Esophagus squamous epithelium (tissue), 4 donors: ENCODE measurements around the gene NME5.

Experiments used
- CTCF ChIP-seq, 6 experiments: fragments of 450-650 bp in 4 of 6; fragments of 200-600 bp in 2 of 6; sonication (generic) in 2 of 6; IDR thresholded peaks; one replicate each; pipeline ENCODE4 v1.5.1; 2016 to 2019; ENCODE audit warnings: antibody characterized with exemption in 6 of 6, mild to moderate bottlenecking in 4 of 6, moderate library complexity in 4 of 6
- POLR2A ChIP-seq, 4 donors: fragments of 450-650 bp; IDR thresholded peaks; one replicate each; pipeline ENCODE4 v1.6.1; 2017; ENCODE audit warnings: antibody characterized with exemption in 4 of 4, mild to moderate bottlenecking in 4 of 4, moderate library complexity in 3 of 4

GRCh38 chr5:138180841-138181240 lies 41.6 kb upstream of the NME5 start:
- TF ChIP-seq CTCF (IDR thresholded peaks at IDR 0.05) (no peak), POLR2A (IDR thresholded peaks at IDR 0.05) (no peak)
